Suppressor macrophage treated with lipopolysaccharide for 1 hour (primary cell): Measurements from ENCODE around the gene POU4F2.

ENCODE experiments used
- DNase-seq, 3 donors: peaks; one replicate each; pipeline ENCODE4 v3.0.0-alpha.2; 2020 to 2022

POU4F2 gene, protein sequence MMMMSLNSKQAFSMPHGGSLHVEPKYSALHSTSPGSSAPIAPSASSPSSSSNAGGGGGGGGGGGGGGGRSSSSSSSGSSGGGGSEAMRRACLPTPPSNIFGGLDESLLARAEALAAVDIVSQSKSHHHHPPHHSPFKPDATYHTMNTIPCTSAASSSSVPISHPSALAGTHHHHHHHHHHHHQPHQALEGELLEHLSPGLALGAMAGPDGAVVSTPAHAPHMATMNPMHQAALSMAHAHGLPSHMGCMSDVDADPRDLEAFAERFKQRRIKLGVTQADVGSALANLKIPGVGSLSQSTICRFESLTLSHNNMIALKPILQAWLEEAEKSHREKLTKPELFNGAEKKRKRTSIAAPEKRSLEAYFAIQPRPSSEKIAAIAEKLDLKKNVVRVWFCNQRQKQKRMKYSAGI

DNA sequence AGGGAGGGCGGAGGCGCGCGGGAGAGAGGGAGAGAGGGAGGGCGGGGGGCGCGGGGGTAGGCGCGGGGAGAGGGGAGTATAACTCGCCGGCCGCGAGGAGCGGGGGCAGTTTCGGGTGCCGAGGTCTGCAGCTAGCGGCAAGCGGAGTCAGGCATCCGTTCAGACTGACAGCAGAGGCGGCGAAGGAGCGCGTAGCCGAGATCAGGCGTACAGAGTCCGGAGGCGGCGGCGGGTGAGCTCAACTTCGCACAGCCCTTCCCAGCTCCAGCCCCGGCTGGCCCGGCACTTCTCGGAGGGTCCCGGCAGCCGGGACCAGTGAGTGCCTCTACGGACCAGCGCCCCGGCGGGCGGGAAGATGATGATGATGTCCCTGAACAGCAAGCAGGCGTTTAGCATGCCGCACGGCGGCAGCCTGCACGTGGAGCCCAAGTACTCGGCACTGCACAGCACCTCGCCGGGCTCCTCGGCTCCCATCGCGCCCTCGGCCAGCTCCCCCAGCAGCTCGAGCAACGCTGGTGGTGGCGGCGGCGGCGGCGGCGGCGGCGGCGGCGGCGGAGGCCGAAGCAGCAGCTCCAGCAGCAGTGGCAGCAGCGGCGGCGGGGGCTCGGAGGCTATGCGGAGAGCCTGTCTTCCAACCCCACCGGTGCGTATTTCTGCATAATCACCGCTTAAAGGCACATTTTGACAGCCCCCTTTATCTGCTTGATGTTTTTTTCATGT, at the start of gene POU4F2:
Gene POU4F2, plus strand, starts transcription at position 108 of the 720 bp plus-strand sequence. Its CDS starts 248 bp downstream, at position 356.
- DNase-seq = no peak

DNA sequence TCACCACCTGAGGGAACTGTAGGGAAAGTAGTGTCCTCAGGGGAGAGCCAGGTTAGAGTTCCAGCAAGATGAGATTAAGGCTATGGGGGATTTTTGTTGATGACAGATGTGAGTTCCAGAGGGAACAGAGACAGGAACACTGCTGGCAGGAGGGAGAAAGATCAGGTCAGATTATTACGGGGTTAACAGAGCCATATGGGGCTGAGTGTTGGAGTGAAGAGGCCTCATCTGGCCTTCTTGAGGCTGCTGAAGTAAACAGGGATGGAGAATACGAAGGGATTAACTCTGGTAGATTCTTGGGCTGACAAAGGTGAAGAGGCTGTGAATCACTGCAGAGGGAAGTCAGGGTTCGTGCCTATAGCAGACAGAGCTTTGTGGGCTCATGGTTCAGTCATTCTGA, 47.9 kb upstream of the POU4F2 start:
- no peak for DNase-seq

DNA sequence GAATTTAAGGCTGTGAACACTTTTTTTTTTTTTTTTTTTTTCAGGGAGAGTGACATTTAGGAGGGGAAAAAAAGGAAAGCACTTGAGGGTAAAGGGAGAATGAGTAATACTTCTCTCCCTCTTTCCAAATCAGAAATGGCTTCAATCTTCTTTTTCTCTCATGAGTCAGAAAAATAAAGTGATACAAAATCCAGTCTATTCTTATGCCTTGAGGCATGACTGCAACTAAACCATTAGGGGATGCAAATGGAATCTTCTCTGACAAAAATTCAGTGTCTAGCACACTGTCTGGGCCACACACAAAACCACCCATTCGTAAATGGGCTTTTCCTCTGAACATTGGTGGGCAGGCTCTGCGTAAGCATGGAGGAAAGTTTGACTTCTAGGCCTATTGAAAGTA, 46.7 kb upstream of the POU4F2 start:
- DNase-seq = no peak

DNA sequence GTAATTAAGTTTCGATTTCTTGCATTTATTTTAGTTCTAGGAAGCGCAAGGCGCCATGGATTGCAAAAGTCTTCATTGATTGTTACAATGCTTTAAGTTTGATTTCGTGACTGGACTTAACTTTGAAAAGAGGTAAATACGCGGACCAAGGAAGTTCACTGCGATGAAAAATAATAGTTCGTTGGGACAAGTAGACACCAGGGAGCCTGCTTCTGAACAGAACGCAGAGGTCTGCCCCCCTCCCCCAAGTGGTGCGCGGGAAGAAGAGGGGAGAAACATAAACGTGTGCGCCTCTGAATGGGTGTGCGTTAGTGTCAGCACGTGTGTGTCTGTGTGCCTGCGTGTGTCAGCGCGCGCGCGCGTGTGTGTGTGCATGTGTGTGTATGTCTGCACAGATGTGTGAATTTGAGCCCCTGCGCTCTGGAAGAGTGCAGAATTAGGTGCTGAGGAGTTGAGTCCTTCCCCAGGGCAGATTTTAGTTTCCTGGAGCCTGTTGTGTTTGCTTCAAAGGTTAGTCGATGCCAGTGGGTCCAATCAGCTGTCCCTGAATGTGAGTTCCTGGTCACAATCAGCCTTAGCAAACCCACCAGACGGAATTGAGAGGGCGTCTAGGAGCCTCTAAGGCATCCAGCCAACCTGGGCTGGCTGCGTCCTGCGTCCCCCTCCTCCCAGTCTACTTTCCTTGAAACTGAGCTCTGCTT, 5.8 kb upstream of the POU4F2 start:
- no peak for DNase-seq

DNA sequence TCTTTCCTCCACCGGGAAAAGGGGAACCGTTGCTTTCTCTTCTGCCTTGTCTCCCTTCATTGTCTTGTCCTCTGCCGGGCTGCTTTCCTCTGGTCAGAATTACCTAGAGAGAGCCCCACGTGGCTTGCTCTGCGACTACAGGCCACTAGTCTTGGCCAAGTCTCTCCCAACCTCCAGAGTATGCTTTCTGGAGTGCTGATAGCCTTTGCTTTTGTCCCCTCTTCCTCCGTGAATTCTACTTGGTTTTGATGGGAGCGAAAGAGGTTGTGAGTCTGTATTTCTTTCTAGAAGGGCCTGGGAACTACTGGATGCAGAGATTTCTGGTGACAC, 5.3 kb upstream of the POU4F2 start:
- DNase-seq = no peak

DNA sequence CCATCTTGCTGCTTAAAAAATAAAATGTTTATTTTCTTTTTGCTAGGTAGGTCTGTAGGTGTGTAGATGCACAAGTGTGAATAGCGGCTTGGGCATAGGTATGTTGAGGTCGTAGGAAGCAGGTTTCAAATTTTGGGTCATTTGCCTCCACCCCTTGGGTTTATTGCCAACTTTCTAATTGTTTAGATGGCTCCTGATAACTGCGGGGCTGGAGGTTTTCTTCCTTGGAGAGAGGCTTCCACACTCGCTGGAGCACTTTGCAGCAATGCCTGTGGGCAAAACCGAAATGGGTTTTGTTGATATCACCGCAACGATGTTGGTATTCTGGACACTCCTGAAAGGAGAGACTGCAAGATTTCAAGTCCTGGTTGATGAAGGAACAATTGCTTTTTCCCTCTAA, 3.9 kb upstream of the POU4F2 start:
- no peak for DNase-seq

DNA sequence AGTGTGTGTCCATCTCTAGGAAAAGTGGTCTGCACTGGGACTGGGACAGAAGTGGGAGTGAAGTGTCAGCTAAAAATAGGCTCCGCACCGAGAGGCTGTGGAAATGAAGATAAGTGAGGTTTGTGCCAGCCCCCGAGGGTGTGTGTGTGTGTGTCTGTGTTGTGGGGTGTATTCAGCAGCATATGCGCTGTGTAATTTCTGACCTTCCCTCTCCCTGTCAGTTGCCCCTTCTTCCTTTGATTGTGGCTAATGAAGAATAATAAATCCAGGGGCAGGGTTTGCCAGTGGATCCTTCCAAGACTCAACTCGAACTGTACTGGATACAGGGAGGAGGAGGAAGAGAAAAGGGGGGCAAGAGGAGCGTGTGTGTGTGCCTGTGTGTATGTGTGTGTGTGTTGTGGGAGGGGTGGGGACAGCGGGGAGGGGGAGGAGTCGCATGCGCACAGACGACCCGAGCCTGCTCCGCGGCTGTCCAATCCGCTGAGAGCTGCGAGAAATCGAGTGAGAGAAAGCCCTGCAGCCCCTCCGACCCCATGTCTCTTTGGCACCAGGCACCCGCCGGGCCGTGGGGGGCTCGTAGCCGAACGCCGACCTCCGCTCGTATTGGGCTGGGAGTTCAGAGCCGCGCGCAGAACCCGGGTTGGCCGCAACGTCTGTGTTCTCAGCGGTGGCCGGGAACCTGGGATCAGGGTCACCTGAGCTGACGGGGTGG, 916 bp upstream of the POU4F2 start:
- DNase-seq = no peak

DNA sequence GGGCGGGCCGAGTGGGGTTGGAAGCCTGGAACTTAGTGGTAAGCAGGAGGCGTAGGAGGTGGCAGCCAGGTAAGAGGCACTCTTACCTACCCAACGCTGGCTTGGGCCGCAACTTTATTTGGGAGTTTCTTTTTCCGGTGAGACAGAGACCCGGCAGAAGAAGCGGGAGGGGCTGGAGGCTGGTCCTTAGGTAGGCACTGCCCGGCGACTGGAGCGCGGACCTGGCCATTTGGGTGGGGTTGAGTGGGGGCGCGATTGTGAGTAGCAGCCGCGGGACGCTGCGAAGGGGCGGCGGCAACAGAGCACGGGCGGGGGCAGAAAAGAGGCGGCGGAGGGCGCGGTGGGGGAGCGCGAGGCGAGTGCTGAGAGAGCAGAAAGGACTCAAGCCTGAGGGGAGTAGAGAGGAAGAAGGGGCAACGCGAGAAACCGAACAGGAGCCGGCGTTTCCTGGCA, 334 bp upstream of the POU4F2 start:
- DNase-seq = no peak

DNA sequence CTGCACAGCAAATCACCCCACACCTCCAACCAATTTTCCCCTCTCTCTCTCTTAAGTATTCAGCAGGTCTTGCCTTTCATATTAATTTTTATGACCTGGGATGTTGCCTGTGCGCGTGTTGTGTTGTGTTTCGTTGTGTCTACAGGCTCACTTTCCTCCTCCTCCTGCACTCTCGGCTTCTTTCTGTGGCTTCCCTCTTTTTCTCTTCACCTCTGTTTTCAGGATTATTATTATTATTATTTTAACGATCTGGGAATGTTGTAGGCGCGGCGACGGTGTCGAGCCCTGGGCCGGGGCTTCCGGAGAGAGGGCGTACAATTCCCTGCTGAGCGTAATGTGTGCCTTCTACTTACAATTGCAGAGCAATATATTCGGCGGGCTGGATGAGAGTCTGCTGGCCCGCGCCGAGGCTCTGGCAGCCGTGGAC, 826 bp downstream of the POU4F2 start:
- DNase-seq = no peak

DNA sequence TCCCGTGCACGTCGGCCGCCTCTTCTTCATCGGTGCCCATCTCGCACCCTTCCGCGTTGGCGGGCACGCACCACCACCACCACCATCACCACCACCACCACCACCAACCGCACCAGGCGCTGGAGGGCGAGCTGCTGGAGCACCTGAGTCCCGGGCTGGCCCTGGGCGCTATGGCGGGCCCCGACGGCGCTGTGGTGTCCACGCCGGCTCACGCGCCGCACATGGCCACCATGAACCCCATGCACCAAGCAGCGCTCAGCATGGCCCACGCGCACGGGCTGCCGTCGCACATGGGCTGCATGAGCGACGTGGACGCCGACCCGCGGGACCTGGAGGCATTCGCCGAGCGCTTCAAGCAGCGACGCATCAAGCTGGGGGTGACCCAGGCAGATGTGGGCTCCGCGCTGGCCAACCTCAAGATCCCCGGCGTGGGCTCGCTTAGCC, 1.4 kb downstream of the POU4F2 start:
- DNase-seq = no peak

DNA sequence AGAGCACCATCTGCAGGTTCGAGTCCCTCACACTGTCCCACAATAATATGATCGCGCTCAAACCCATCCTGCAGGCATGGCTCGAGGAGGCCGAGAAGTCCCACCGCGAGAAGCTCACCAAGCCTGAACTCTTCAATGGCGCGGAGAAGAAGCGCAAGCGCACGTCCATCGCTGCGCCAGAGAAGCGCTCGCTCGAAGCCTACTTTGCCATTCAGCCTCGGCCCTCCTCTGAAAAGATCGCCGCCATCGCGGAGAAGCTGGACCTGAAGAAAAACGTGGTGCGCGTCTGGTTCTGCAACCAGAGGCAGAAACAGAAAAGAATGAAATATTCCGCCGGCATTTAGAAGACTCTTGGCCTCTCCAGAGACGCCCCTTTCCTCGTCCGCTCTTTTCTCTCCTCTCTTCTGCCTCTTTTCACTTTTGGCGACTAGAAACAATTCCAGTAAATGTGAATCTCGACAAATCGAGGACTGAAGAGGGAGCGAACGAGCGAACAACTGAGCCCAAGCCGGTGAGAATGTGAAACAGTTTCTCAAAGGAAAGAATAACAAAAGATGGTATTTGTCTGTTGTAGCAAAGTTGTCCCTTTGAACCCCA, 1.9 kb downstream of the POU4F2 start:
- DNase-seq = no peak

DNA sequence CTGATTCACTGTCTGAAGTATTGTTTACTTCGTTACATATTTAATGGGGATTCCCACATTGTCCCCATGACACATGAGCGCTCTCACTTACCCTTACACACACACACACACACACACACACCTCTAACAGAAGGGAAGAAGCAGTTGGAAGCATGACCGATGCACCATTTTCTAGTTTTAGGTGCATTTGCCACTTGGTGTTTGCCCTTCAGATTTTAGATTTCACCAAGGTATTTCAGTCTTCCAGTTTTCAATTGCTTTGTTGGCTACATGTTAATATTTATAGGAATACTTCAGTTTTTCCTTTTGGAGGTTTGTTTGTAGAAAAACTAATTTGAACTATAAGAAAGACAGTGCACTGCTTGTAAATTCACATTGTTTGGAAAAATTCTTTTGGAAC, 3.1 kb downstream of the POU4F2 start:
- no peak for DNase-seq

DNA sequence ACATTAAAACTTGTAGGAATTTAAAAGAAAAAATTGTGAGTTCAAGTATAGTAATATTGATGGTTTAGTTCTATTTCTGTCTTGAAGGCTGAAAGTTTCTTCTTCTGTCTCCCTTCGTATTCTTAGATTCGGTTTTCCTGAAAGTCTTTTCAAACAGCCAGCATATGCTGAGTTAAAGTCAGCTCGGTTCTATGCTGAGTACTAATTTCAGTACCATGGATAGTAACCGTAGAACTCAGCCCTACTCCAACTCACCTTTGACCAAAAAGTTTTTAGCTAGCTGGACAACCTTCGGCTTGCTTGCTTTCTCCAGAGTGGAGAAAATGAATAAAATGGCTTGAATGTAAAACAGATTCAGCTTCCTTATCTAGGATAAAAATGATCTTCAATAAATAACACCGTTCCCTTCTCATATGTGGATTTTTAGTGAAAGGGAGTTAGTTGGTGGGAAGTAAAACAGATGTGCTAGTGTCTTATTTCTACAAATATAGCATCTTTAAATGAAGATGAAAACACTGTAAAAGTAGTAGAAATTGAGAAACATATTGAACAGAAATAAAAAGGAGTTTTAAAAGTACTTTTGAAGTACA, 5.2 kb downstream of the POU4F2 start:
- DNase-seq = peak in 1 of 3 donors; percentile 17

DNA sequence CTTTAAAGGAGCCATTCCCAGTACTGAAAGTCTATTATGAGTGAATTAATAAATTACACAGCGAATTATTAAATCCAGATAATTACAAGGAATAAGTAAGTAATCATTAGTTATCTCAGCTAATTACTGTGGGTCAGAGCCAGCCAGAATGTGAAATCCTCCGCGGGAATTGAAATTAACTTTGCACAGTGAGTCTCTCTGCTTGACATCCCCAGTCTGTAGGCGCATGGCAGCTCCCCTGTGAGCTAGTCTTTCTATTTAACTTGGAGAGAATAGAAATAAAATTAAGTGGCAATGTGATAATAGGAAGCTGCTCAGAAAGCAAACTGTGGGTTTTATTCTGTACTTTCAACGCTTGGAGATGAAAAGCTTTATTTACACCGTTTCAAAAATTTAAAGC, 7.2 kb downstream of the POU4F2 start:
- DNase-seq = no peak

DNA sequence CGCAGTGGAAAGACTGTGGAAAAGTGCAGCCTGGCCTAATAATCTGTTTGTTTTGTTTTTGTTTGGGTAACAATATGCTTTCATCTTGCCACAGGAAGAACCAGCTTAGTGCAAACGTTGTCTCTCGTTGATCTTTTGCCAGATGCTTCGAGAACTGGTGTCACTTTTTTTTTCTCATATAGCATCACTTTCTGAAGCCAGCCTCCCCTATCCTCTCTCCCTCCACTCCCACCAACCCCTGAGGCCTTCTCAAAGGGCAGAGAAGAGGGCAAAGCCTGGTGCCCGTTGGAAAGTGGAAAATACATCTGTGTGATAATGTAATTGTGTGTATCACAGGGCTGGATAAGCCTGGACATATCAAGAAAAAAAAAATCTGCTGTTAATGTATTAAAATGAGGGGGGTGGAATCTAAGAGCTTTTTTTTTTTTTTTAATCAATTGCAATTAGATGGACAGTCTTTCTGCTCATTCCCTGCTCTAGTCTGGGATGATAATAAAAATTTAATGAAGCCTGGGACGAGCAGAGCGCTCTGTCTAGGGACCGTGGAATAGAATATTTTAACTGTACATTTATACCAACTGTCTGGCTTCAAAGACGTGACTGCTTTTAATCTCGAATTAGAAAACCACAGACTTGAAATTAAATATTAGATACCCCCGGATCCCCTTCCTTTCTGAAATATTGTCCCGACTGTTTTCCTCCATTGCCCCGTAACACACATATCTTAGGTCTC, 8.1 kb downstream of the POU4F2 start:
- no peak for DNase-seq

DNA sequence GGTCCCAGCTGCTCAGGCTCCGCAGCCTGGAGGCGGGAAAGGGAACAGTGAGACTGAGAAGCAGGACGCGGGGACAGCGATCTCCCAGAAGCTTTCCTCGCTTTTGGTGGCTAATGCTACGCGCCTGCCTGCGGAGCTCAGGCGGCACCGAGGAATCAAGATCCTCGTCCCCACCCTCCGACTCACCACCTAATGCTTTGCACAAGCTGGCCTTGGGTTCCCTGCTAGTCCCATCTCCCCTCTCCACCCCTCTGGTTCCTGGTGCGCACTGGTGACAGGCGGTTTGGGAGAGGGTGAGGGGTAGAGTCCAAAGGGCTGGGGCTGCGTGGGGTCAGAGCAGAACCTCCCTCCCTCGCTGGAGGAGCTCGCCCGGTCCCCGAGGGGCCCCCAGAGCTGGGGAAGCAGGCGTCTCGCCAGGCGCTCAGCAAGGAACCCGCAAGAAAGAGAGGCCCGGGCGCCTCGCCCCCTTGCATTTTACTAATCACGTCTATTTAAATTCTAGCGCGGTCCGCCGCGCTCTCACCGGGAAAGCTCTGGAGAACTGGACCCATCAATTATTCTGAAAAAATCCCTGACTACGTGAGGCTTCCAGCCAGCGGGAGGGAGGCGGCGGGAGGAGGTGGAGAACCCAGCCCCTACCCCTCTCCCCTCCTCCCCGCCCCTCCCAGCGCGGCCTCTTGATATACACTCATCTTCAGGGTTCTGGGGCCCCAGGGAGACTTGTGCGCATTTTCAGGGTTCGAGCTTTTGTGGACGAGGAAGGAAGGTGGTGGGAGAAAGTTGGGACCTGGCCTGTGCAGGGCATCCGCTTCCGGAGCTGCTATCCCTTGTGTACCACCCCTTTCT, 9.1 kb downstream of the POU4F2 start:
- no peak for DNase-seq

DNA sequence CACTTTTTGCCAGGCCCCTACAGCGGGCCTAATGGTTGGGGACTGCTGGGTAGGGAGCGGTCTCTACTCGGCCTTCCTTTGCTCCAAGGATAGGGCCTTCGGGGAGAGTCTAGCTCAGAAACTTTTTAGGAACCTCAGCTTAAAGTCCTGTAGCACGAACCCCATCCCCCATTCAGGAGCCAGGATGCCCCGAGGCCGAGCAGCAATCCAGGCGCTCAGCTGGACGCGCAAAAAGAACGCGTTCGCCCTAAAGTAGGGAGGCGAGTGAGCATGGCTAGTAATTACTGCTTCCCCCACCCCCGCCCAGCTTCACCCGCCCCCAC, 9.7 kb downstream of the POU4F2 start:
- DNase-seq = no peak

DNA sequence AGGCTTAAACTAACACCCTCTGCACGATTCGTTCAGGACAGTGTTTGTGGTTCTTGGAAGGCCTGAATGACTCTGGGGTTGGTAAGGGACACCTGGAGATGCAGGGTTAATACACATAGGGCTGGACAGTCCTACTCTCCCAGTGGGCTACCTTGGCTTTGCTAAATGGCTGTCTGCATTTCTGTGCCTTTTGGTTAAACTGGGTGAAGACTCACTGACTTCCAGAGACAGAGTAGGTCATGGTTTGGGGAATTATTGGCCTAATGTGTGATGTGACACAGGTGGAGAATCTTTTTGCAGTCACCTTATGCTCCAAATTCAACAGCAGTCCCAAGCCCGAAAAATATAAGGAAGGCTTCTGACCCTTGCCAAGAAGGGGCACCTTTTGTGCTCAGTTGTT, 10.5 kb downstream of the POU4F2 start:
- DNase-seq = no peak

DNA sequence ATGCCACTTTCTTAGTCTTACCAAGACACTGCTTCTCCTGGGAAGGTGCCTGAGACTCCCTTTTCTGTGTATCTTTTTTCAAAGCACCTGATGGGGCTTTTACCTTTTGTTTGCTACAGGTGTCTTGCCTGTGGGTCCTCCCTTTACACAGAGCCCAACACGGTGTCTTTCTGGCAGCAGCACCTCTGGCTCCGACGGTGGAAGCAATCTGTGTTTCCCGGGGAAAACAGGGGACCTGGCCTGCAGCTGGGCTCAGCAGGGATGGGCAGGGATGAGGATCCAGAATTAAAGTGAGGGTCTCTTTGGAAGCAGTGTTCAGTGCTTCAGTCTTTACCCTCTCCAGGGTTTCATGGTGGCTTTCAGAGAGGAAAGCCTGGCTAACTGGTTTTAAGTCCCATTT, 11.3 kb downstream of the POU4F2 start:
- no peak for DNase-seq

DNA sequence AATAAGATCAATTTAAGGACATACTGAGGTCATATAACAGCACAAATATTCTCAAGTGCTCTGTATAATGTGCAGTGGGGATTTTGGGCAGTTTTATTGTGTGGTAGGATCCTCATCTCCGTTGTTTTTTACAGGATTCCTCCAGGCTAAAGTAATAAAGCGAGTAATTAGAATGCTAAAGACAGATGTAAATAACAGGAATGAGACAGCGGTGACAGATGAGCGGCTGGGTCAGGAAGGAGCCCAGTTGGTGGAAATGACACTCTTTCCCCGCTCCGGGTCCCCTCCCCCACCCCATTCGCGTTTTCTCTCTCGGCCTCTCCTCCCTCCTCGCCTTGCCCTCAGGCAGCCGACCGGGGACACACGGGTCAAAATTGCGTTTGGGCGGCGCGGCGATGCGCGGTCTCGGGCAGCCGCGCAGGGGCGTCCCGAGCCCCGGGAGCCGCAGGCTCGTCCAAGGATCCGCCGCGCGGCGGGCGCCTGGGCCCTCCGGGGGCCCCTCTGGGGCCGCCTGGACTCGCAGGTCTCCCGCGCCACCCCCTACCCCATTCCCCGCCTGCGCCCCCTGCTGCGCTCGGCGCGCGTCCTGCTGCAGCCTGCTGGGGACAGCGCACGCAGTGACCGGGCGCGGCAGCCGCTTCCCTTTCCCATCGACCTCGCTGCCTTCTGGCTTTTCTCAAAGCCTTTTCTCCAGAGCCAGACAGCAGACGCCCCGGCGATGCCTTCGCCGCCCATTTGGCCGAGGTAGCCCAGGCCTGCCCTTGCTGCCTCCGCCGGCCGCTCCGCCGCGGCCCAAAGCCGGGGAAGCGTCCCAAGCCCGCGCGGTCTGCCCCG, 16.2 kb downstream of the POU4F2 start:
- DNase-seq = no peak
